HCT116 (cell line): ENCODE measurements around the gene PLD3.

Experiments used
- EZH2phosphoT487 ChIP-seq: fragments of 200-600 bp; IDR thresholded peaks from 2 replicates; pipeline ENCODE4 v1.6.1; 2018; ENCODE audit warnings: antibody characterized with exemption, borderline replicate concordance
- POLR2AphosphoS5 ChIP-seq: IDR thresholded peaks from 2 replicates; pipeline ENCODE4 v1.6.1; 2011; ENCODE audit warnings: mild to moderate bottlenecking, low read depth, low read length, moderate library complexity
- ZFX ChIP-seq: fragments of 450-650 bp; IDR thresholded peaks from 2 replicates; pipeline ENCODE4 v1.6.1; 2017
- TF ChIP-seq, protein P1 (sequence below), 3 experiments: fragments of 200-600 bp in 1 of 3; sonication (generic) in 1 of 3; IDR thresholded peaks in 2 of 3; conservative IDR thresholded peaks in 1 of 3; 2 replicates each; pipeline ENCODE4 v1.5.1; 2012 to 2017; ENCODE audit warnings: low read depth in 2 of 3, low read length in 2 of 3, antibody characterized with exemption in 1 of 3, borderline replicate concordance in 1 of 3, control low read depth in 1 of 3, mild to moderate bottlenecking in 1 of 3, mixed read lengths in 1 of 3, mixed run types in 1 of 3, moderate library complexity in 1 of 3; ENCODE audit not compliant: insufficient read depth in 1 of 3

DNA sequence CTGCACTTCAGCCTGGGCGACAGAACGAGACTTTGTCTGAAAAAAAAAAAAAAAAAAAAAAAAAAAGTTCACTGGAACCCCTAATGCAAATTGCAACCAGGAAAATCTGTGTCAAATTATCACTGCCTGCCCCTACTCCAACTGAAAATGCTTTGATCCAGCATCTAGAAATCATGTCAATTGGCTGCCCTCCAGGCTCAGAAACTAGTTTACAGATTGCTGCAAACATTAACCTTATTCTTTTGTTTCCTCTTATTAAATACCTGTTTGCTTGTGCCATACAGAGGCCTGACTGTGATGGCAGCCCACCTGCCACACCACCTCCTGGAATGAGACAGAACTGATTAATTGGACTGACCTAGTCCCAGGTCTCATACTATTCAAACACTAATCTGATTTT is 44.7 kb upstream of the PLD3 start:
- TF ChIP-seq POLR2AphosphoS5 (no peak), ZFX (no peak), EZH2phosphoT487 (no peak)
- TF ChIP-seq, protein P1, sequence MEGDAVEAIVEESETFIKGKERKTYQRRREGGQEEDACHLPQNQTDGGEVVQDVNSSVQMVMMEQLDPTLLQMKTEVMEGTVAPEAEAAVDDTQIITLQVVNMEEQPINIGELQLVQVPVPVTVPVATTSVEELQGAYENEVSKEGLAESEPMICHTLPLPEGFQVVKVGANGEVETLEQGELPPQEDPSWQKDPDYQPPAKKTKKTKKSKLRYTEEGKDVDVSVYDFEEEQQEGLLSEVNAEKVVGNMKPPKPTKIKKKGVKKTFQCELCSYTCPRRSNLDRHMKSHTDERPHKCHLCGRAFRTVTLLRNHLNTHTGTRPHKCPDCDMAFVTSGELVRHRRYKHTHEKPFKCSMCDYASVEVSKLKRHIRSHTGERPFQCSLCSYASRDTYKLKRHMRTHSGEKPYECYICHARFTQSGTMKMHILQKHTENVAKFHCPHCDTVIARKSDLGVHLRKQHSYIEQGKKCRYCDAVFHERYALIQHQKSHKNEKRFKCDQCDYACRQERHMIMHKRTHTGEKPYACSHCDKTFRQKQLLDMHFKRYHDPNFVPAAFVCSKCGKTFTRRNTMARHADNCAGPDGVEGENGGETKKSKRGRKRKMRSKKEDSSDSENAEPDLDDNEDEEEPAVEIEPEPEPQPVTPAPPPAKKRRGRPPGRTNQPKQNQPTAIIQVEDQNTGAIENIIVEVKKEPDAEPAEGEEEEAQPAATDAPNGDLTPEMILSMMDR (IDR thresholded peaks at IDR 0.05 in 2 of 3, conservative IDR thresholded peaks at IDR 0.05 in 1 of 3; ENCODE audit: borderline replicate concordance in 1 of 3, insufficient read depth in 1 of 3, low read depth in 2 of 3, low read length in 2 of 3), result no peak
